HL-60 (cell line): ENCODE measurements around the gene CR1.

Source experiments
- DNase-seq, 2 experiments: peaks; one replicate each; pipeline ENCODE4 v3.0.0-alpha.2; 2010 to 2020; ENCODE audit warnings: low read depth in 1 of 2, low spot score in 1 of 2
- H3K27ac ChIP-seq: fragments of 250-450 bp; sonication (Bioruptor Pico); replicated peaks from 2 replicates; pipeline ENCODE4 v1.5.1; 2020; ENCODE audit warnings: mild to moderate bottlenecking, moderate library complexity
- H3K27me3 ChIP-seq: fragments of 250-450 bp; sonication (Bioruptor Pico); 2 replicates; pipeline ENCODE4 v1.5.1; 2021; ENCODE audit warnings: mild to moderate bottlenecking, moderate library complexity; ENCODE audit not compliant: insufficient read depth, poor library complexity, severe bottlenecking
- H3K4me3 ChIP-seq: replicated peaks from 2 replicates; pipeline ENCODE4 v1.5.1; 2011; ENCODE audit warnings: mild to moderate bottlenecking, control low read depth, low read length; ENCODE audit not compliant: insufficient read depth
- GABPA ChIP-seq: IDR thresholded peaks from 2 replicates; pipeline ENCODE4 v1.6.1; 2012; ENCODE audit warnings: low read depth
- POLR2AphosphoS5 ChIP-seq: IDR thresholded peaks from 2 replicates; pipeline ENCODE4 v1.6.1; 2012; ENCODE audit warnings: low read depth
- SPI1 ChIP-seq: IDR thresholded peaks from 2 replicates; pipeline ENCODE4 v1.6.1; 2012; ENCODE audit warnings: low read depth, mild to moderate bottlenecking, borderline replicate concordance
- TF ChIP-seq, protein P1 (sequence below): IDR thresholded peaks from one replicate; pipeline ENCODE4 v1.5.1; 2011; ENCODE audit warnings: low read length, control low read depth, inconsistent platforms; ENCODE audit not compliant: insufficient read depth
- TF ChIP-seq, protein P2 (sequence below): IDR thresholded peaks from 2 replicates; pipeline ENCODE4 v1.6.1; 2012; ENCODE audit warnings: low read depth; ENCODE audit not compliant: insufficient replicate concordance

The CR1 gene

DNA sequence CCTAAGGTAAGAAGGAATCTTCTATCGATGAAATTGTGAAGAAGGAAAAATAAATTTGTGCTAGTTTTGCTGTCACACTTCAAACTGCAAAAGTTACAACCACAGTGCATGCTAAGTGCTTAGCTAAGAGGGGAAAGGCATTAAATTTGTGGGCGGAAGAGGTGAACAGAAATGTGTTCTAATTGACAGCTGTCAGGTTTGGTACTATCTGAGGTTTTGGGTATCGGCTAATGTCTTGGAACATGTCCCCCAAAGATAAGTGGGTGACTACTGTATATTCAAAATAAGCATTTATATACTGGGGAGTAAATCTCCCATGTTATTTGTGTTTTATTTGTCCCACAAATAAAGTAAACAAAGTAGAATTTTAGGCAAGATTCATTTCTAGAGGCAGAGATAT, 8.0 kb downstream of the CR1 start:
- Histone ChIP-seq H3K4me3 (no peak overlapping the region), H3K27me3 (peaks cover 3% of the 10 kb centered on the region), H3K27ac (no peak overlapping the region)
- TF ChIP-seq GABPA (no peak), POLR2AphosphoS5 (no peak), SPI1 (no peak)
- TF ChIP-seq, protein P1, sequence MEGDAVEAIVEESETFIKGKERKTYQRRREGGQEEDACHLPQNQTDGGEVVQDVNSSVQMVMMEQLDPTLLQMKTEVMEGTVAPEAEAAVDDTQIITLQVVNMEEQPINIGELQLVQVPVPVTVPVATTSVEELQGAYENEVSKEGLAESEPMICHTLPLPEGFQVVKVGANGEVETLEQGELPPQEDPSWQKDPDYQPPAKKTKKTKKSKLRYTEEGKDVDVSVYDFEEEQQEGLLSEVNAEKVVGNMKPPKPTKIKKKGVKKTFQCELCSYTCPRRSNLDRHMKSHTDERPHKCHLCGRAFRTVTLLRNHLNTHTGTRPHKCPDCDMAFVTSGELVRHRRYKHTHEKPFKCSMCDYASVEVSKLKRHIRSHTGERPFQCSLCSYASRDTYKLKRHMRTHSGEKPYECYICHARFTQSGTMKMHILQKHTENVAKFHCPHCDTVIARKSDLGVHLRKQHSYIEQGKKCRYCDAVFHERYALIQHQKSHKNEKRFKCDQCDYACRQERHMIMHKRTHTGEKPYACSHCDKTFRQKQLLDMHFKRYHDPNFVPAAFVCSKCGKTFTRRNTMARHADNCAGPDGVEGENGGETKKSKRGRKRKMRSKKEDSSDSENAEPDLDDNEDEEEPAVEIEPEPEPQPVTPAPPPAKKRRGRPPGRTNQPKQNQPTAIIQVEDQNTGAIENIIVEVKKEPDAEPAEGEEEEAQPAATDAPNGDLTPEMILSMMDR, result no peak
- TF ChIP-seq, protein P2, sequence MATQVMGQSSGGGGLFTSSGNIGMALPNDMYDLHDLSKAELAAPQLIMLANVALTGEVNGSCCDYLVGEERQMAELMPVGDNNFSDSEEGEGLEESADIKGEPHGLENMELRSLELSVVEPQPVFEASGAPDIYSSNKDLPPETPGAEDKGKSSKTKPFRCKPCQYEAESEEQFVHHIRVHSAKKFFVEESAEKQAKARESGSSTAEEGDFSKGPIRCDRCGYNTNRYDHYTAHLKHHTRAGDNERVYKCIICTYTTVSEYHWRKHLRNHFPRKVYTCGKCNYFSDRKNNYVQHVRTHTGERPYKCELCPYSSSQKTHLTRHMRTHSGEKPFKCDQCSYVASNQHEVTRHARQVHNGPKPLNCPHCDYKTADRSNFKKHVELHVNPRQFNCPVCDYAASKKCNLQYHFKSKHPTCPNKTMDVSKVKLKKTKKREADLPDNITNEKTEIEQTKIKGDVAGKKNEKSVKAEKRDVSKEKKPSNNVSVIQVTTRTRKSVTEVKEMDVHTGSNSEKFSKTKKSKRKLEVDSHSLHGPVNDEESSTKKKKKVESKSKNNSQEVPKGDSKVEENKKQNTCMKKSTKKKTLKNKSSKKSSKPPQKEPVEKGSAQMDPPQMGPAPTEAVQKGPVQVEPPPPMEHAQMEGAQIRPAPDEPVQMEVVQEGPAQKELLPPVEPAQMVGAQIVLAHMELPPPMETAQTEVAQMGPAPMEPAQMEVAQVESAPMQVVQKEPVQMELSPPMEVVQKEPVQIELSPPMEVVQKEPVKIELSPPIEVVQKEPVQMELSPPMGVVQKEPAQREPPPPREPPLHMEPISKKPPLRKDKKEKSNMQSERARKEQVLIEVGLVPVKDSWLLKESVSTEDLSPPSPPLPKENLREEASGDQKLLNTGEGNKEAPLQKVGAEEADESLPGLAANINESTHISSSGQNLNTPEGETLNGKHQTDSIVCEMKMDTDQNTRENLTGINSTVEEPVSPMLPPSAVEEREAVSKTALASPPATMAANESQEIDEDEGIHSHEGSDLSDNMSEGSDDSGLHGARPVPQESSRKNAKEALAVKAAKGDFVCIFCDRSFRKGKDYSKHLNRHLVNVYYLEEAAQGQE, result no peak
- no peak for DNase-seq

DNA sequence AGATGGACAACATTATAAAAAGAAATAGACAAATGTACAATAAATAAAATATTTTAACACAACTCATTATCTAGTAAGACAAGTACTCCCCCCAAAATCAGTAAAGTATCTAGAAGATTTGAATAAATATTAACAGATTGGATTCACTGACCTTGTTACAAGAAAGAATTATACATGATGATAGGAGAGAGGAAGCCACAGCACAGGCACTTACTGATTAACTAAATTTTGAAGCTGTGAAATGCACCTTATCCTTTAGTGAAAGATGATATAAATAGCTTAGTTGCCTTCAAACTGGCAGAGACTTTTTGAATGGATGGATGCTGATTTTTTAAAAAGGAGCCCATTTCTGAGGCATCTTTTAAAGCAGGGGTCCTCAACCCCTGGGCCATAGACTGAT, 8.5 kb downstream of the CR1 start:
- no peak overlapping the region for H3K27ac ChIP-seq
- no peak overlapping the region for H3K4me3 ChIP-seq
- peaks cover 3% of the 10 kb centered on the region for H3K27me3 ChIP-seq
- TF ChIP-seq POLR2AphosphoS5 (no peak), GABPA (no peak), SPI1 (no peak)
- TF ChIP-seq, protein P2, result no peak
- TF ChIP-seq, protein P1, result no peak
- no peak for DNase-seq

DNA sequence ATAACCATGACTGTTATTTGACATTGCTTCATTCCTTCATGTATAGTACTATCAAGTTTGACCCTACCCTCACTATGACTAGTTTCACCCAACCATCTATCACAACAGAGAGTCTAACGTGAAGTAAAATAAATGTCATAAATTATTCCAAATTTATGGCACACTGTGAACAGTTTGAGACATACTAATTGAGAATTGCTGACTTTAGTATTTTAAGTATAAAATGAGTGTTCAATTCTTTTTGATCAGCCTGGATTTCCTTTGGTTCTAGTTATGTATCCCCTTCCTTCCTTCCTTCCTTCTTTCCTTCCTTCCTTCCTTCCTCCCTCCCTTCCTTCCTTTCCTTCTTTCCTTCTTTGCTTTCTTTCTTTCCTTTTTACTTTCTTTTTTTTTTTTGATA, 14.5 kb downstream of the CR1 start:
- DNase-seq, result no peak
- Histone ChIP-seq H3K4me3 (no peak overlapping the region), H3K27me3 (no peaks in the 10 kb centered on the region), H3K27ac (no peak overlapping the region)
- TF ChIP-seq, protein P1, result no peak
- TF ChIP-seq POLR2AphosphoS5, result no peak
- TF ChIP-seq GABPA, result no peak
- TF ChIP-seq, protein P2, result no peak
- TF ChIP-seq SPI1, result no peak
